ENCODE results near the gene RBM42.

Gene RBM42

GRCh38 chr19:35621708-35622107 is 7.1 kb upstream of the RBM42 start:
- DNase-seq, result no peak

- DNase-seq, result no peak
Observed at GRCh38 chr19:35622750-35623149, 6.1 kb upstream of the RBM42 start.

- no peak for DNase-seq
Observed at GRCh38 chr19:35623327-35624010, 5.4 kb upstream of the RBM42 start.

GRCh38 chr19:35628264-35628564 is 622 bp upstream of the RBM42 start:
- DNase-seq, result no peak

- no peak for DNase-seq
Observed at GRCh38 chr19:35629332-35629633, 447 bp downstream of the RBM42 start.

- DNase-seq, result no peak
Observed at GRCh38 chr19:35633727-35634440, 5.0 kb downstream of the RBM42 start.

- no peak for DNase-seq
Observed at GRCh38 chr19:35636651-35637050, 7.8 kb downstream of the RBM42 start.

GRCh38 chr19:35637165-35637564 is 8.3 kb downstream of the RBM42 start:
- no peak for DNase-seq

- no peak for DNase-seq
Observed at GRCh38 chr19:35639321-35639639, 10.4 kb downstream of the RBM42 start.

GRCh38 chr19:35639863-35640262 is 11.0 kb downstream of the RBM42 start:
- DNase-seq, result no peak

GRCh38 chr19:35641515-35642151 is 12.8 kb downstream of the RBM42 start, which contains the start of gene ETV2:
Gene ETV2 (plus strand): TSS chr19:35641745. CDS start chr19:35642461, 716 bp downstream.
- DNase-seq, result peak; percentile 40 to 56 (median 44)

- DNase-seq, result no peak
Observed at GRCh38 chr19:35642312-35642711, 13.5 kb downstream of the RBM42 start.

GRCh38 chr19:35642798-35643254 is 14.0 kb downstream of the RBM42 start:
- no peak for DNase-seq

GRCh38 chr19:35643255-35644205 is 14.7 kb downstream of the RBM42 start:
- DNase-seq, result peak; percentile 74 to 87 (median 80)

GRCh38 chr19:35644206-35644986 is 15.6 kb downstream of the RBM42 start:
- peak; percentile 92 to 96 (median 95) for DNase-seq

GRCh38 chr19:35644987-35645679 is 16.3 kb downstream of the RBM42 start:
- peak; percentile 74 to 89 (median 82) for DNase-seq

GRCh38 chr19:35645680-35646511 is 17.1 kb downstream of the RBM42 start:
- DNase-seq, result no peak

GRCh38 chr19:35648017-35648961 is 19.5 kb downstream of the RBM42 start, which contains the start of gene COX6B1:
Gene COX6B1 (plus strand): TSS chr19:35648323. CDS start chr19:35651244, 2,921 bp downstream.
- peak; percentile 95 to 98 (median 97) for DNase-seq

- DNase-seq, result peak in 1 of 4 experiments; percentile 10
Observed at GRCh38 chr19:35650581-35650980, 21.7 kb downstream of the RBM42 start.
